Hematopoietic multipotent progenitor cell treated with erythropoietin and hydrocortisone succinate and interleukin-3 and kit ligand, for 4 days (in vitro differentiated cells): ENCODE results near the gene DCP1B.
A peak's percentile ranks its signal among the peaks of the same experiment; 100 is the strongest.

Experiments
- DNase-seq: peaks from one replicate; pipeline ENCODE4 v3.0.0-alpha.2; 2015

DCP1B gene

DNA sequence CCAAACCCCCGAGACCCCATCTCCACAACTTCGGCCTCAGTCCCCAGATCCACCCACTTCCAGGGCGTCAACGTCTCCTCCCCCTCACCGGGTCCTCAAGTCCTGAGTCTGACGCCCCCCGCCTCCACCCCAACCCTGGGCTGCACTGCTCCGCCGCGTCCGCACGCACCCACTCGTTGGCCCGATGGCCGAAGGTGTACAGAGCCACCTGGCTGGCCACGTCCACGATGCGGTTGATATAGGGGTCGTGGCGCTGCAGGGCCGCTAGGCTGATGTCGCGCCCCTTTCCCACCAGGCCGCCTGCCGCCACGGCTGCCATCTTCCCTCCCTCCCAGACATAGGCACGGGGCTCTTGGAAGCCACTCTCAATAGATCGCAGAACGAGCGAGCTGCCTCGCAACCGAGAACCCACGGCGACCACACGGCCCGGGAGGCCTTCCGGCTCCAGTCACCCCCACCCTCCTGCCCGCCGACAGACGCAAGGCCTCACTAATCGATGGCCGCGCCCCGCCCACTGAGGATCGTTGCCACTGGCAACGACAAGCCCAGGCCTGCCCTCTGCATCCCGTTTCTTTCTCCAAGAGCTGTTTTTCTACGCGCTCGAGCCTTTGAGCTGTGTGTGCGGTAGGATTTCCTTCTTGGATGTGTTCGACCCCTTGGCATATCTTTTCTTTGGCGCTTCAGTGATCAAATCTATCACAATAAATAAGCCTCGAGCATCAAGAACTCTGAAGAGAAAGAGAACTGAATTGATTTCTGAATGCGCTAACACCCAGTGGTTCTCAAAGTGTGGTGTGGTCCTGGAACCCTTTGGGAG, at the start of gene DCP1B:
TSS of gene DCP1B (minus strand) at position 345 of the 817 bp plus-strand sequence. CDS start at position 319, 26 bp downstream.
- DNase-seq = peak; percentile 98

DNA sequence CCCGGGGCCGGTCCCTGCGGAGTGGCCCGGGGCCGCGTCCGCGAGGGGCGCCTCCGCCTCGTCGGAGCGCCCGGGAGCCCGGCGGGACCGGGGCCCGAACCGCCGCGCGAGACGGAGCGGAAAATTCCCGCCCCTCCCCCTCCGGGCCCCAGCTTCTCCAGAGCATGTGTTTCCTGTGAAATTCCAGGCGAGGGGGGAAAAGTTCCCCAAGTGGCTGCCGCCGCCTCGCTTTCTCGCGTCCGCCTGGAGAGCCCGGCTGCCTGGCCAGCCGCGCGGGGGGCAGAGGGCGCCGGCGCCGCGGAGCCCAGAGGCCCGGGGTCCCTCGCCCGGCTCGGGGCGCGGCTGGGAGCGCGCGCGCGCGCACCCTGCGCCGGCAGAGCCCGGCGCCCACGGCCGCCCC, 49.4 kb upstream of the DCP1B start:
- no peak for DNase-seq

DNA sequence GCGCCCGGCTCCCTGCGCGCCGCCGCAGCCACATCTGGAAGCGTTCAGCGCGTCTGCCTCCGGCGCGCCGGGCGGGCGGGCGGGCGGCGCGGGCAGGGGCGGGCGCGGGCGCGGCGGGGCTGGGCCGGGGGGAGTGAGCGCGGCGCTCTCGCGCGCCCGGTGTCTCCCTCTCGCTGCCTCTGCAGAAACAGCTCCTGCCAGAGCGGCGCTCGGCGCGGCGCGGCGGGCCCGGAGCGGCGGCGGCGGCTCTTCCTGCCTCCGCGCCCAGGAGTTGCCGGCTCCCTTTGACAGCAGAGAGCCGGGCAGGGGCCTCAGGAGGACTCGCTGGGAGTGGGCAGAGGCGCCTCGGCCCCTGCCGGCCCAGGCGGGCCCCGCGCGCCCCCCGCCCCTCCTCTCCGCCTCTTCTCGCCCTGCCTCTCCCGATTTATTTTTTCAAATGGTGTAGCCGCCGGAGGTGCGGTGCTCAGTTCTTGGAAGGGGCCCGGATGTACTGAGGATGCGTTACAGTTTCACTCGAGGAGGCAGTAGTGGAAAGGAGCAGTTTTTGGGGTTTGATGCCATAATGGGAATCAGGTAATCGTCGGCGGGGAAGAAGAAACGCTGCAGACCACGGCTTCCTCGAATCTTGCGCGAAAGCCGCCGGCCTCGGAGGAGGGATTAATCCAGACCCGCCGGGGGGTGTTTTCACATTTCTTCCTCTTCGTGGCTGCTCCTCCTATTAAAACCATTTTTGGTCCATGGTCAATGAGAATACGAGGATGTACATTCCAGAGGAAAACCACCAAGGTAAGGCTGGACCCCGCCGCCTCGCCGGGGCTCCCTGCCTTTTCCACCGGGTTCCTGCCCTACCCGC, 48.8 kb upstream of the DCP1B start, which contains the start of gene CACNA1C:
TSS of gene CACNA1C (plus strand) at position 162 of the 853 bp plus-strand sequence. CDS start at position 738, 576 bp downstream.
- DNase-seq = peak; percentile 69

DNA sequence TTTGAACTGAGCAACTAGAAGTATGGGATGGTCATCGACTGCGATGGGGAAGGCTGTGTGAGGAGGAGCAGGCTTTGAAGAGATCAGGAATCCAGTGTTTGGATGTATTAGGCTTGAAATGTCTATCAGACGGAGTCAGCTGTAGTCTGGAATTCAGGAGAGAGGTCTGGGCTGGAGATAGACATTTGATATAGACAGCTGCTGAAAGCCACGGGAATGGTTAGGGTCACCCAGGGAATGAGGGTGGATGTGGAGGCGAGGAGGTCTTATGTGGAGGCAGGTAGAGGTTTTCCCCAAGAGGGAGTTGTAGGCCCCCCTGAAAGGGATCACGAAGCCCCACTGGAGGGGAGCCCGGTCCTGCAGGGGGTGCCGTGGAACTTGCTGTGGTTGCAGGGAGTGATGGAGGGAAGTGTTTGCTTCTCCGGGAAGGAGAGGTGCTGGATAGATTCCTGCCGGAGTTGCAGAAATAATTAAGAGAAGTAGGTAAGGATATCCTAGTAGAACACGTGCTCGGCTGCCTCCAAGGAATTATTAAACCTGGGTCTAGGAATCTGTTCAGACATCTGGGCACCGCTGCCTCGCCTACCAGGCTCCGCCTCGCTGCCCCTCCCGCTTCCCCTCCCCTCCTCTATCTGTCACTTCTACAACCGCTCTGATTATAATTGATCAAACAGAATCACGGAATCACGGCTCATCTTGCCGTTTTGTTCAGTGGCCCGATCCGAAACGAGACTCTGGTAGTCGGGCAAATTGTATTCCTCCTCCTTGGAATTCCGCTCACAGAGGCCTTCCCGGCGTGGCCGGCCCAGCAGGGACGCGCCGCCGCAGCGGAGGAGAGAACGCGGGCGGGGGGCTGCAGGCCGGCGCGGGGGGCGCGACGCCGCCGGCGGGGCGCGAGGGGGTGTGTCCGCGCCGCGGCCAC, 47.7 kb upstream of the DCP1B start:
- DNase-seq = no peak

DNA sequence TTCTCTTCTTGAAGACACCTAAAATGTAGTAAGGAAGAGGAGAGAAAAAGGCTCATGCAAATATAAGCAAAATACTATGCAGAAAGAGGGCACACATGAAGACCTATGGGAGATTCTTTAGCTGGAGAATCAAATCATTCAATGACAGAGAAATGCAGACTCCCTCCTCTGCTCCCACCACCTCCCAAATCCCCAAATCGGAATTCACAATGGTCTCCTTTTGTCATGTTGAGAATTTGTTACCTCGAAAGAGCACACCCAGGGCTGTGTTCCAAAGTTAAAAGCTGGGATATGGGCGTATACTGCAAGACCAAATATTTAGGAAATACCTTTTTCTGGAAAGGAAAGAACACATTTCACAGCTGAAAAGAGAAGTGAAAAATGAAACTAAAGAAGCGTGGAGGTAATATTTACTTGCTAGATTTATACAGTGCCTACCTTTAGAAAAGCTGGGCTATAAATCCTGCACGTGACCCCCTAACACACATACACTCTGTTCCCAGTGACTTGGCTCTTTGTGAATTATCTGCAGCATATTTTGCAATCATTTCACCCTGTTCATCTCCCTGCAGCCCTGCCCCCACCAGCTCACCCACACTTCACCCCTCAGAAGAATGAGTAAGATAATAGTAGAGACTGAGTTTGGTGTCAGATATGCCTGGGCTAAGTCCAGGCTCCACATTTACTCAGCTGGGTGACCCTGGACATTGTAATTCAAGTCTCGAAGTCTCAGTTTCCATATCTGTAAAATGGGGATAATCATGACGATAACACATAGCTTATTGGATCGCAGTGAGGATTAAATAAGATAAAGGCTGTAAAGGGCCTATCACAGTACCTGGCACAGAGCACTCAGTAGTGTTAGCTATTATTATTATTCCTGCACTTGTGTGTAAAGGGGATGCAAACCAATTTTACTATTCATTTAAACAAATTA, 45.6 kb upstream of the DCP1B start:
- no peak for DNase-seq

DNA sequence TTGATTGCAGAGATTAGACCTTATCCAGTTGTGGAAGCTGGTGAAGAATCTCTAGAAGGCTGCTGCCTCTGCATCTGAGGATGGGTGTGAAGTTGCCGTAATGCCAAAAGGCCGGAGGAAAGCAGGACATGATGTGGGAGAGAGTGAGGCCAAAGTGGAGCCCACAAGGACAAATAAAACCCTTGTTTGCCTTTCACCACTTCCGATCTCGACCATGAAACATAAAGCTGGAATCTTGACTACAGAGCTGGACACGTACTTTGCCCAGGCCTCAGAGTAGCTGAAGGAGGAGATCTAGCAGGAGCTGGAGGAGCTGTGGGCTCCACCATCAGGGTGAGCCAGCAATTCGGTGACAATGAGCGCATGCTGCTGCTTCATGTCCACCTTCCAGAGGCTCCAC, 43.5 kb upstream of the DCP1B start:
- no peak for DNase-seq

DNA sequence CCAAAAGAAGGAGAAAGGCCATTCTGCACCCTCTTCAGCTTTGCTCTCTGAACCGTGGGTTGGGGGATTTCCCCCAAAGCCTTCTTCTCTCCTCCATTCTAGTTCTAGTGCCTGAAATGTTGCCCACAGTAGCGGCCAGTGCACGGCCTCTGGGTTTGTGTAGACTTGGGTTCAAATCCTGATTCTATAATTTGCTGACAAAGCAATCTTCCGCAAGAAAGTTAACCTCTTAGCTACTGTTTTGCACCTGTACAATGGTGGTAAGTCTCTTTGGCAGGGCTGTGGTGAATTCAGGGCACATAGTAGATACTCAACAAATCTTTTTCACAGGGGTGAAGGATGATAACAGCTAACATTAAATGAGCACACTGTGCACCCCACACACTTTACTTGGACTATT, 42.7 kb upstream of the DCP1B start:
- no peak for DNase-seq

DNA sequence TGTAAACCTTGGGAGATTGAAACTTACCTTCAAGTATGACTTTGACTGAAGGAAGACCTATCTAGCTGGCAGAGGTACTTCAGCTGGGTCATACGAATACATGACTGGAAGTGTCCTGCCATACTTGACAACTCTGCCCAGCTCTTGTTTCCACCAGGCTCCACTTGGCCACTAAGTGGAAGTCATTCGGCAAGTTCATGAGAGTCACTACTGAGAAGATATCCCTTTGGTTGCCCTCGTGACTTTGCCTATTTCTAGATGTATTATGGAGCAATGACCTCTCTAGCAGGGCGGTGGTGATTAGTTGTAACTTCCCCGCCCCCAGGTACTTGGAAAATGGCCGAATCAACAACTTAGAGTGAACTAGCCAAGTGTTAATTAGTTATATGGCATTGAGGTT, 39.9 kb upstream of the DCP1B start:
- DNase-seq = no peak

DNA sequence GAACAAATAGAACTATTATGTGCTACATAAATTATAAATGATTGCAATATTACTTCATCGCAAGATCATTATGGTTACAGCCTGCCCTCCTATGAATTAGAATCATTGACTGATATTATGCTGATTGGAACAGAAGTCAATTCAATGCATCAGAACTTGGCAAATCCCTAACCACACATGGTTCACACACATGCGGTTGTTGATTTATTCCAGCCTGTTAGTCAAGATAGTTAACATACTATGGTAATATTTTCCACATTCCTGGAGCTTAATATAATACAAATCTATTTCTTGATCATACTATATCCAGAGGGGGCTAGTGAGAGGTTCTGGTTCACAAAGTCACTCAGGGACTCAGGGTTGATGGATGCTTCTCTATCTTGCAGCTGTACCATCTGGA, 38.8 kb upstream of the DCP1B start:
- no peak for DNase-seq

DNA sequence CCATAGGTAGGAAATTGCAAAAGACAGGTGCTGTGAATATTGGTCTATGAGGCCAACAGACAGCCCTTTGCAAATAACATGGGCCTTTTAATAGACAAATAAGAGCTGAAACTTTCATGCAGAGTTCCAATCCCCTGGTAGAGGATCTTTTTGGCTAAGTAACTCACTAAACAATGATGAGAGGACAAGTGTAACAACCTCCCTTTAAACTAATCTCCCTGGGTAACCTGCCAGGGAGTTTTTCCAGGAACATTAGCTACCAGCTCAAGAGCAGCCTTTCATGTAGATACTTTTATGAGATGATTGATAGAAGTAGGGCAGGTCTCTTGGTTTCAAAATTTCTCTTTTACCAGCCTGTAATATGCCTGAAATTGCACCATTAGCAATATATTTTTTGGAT, 34.8 kb upstream of the DCP1B start:
- DNase-seq = no peak

DNA sequence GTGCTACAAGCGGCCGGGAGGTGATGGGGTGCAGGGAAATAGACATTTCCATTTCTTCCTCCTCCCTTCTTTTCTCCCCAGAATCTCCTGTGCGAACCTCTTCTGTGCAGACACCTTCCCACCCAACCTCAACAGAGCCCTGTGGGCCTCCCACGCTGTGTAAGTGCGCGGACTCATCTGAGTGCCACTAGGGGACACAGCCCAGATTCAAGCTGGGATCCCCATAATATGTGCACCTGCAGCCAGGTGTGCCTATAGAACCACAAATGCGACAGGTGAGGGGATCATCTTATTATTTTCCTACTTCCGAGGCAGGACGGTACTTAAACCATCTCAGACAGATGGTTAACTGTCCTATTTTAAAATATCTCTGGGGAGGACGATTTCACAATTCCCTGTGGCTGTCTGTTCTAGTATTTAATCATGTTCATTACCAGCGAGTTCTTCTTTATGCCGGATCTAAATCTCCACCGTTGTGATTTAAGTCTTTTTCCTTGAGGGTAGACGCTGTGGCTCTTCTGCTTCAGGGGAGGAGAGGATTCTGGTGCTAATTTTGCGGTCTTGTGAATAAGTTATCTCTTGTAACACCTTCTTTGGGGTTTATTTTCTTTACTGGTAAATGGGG, 31.3 kb upstream of the DCP1B start:
- DNase-seq = no peak

DNA sequence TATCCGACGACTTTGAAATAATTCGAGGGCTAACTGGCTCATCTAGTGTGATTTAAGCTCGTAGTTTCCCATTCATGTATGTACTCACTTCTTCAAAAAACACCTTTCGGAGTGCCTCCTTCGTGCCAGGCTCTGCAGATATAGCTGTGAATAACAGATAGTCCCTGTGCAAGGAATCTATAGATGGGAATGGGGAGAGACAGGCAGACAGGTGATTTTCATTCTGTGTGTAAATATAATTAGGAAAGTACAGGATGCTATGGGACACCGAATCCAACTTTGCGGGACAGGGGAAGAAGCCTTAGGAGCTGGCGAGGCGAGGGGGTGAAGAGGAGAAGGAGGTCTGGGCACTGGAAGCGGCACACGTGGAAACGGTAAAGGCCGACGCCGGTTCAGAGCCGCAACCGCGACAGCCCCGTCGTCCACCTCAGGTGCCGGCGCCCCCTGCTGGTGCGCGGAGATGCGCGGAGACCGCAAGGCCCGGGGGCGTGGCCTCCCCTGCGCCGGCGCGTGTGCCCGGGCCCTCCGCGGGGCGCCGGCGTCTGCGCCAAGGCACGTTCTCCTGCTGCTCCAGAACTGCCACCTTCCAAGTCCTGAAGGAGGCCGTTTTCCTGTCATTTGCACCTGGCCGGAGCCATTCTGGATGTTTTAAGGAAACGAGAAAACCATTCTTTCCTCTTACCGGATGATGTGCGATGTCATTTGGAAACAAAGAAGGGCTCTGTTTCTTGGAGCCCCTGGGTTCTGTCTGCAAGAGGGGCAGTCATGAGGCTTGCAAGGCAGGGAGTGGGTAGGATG, 30.6 kb upstream of the DCP1B start:
- peak; percentile 93 for DNase-seq

DNA sequence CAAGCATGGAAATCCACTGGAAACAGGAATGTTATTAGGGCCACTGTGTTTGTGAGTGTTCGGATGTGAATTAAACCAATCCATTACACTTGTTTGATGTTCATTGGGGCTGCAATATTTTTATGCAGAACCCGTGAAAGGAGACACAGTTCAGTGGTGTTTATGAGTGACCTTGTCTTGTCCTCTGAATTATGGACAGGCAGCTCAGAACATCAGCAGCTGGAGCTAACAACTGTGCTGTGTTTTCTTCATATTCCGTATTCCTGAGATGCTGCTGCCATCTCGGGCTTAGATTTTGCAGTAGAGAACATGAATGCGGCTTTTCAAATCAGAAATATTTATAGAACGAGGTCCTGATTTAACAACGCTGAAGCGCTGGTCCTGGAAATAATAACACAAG, 28.2 kb upstream of the DCP1B start:
- DNase-seq = no peak

DNA sequence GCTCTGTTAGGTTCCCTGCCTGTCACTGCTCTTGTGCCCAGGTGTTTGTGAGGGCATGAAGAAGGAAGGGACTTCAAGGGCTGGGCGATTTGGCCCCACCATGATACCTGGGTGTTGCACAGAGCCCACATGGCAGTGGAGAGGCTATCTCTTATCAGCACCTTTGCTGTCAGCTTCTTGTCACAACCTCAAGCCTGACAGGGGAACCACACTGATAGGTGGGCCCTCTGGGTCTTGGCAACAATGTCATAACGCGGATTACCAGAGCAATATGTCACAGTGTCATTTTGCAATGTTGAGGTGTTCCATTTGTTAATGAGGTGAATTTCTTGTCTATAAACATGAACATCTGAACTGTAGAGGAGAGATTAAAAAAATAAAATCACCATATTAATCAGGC, 25.6 kb upstream of the DCP1B start:
- peak; percentile 33 for DNase-seq

DNA sequence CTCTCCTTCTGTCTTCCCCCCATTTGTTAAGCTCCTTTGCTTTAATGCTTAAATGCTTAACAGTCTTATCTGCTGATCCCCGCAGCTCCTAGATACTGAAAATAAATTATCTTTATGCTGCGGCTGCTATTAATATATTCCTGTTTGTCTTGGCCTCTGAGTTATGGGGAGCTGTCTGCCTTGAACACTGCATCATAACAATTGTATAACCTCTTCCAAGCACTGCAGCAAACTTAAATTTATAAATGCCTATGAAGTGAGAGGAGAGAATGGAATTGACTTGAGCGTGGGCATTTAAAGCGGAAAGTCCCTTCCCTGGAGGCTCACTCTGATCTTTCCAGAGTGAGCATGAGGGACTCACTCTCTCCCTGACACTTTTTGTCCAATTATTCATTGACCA, 23.1 kb upstream of the DCP1B start:
- no peak for DNase-seq

DNA sequence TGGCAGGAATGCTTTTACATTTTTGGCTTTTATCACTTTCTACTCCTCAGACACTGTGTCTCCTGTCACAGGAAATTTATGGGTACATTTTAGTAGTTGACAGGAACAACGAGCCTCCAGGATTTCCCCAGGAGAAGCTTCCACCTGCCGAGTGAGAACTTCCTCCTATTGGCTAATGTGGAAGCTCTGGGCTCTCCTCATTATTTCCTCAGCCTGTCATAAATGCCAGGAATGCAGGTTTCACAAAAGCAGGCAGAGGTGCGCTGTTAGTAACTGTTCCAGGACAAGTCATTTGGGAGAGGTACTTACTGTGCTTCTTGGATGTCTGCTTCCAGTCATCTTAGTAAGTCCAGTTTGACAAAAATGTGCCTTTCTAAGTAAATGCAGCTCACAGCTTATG, 19.1 kb upstream of the DCP1B start:
- no peak for DNase-seq

DNA sequence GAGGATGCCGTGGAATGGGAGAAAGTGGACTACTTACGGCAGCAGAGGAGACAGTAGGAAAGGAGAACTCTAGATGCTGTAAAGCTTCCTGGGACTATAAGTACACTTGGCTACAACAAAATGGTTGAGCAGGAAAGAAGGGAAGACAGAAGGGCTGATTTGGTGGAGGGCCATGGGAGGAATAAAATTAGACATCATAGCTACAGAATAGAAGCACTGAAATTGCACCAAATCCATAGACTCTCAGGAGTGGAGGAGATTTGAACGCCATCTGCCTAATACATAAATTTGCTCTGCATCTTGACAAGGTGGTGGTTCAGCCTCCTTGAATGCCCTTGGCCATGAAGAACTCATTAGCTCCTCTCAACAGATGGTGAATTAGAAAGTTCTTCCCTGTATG, 16.3 kb upstream of the DCP1B start:
- DNase-seq = no peak

DNA sequence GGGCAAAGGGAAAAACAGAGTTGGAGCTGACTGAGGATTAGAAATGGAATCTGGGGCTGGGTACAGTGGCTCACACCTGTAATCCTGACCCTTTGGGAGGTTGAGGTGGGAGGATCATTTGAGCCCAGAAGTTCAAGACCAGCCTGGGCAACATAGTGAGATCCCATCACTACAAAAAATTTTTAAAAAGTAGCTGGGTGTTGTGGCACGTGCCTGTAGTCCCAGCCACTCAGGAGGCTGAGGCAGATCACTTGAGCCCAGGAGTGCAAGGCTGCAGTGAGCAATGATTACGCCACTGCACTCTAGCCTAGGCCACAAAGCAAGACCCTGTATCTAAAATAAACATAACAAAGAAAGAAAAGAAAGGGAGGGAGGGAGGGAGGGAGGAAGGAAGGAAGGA, 14.9 kb upstream of the DCP1B start:
- DNase-seq = no peak

DNA sequence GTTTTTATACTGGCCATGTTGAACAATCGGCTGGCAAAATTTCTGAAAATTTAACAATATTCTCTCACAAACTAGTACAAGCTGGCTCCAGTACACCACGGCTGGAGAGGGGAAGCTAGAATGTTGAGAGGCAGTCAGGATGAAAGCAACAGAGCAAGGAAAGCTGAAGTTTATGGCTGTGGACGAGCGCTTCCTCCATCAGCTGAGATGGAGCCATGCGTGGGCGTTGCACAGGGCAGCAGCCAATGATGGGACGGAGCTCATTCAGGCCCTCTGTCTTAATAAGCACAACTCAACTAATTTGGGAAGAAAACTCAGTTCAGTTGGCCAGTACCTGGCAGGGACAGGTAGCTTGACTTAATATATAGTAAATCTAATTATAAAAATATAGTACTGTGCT, 14.1 kb upstream of the DCP1B start:
- no peak for DNase-seq

DNA sequence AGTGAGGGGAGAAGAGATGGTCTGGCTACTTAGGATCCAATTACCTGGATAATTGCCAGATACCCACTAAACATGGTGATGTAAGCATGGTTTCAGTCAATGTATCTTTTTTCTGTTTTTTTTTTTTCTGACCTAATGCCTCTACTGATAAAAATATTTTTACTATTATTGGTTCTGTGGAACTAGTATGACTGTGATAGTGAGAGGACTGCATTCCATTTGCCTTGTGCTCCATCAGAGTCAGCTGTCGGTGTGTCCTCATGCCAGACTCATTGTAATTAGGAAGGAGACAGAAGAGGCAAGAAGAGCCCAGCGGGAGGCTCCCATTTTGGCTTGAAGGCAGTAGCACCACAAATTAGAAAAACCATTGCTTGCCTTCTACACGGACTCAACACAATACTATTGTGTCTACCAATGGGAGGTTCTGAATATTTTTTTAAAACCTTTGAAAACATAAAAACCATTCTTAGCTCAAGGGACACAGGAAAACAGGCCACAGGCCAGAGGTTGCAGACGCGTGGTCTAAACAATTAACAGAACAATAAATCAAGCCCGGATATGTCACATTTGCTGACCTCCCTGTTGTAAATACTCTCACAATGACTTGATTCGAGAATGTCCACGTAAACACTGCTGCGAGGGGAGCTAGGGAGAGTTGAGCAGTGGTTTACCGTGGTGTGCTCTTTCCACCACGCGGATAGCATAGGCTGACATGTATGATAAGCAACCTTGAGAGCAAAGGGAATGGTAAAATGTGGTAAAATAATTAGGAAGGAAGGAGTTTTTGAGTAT, 13.5 kb upstream of the DCP1B start:
- DNase-seq = no peak
